IMR-90 (cell line): ENCODE measurements around the gene KLK6. TPM values are rescaled to one million over a fixed set of nuclear protein-coding genes. Genes with fewer than 3 reads are reported as not detected.

Experiments used
- ATAC-seq: fragments of 200-7000 bp; cut with Tn5 transposase; 2 replicates; pipeline ENCODE4 v1.9.1; 2020; ENCODE audit warnings: low read depth, mild to moderate bottlenecking, moderate library complexity
- BruUV-seq: library from RNA; stranded (reverse); fragments of 400-500 nt; replicated peaks from 2 replicates; lab custom pipeline; 2021; lab: Mats Ljungman, UMichigan
- CTCF ChIA-PET: fragments of 300-600 bp; formaldehyde crosslinking; extraction: SDS; loops from one replicate; lab custom pipeline; 2021; ENCODE audit warnings: antibody characterized with exemption; lab: Yijun Ruan, JAX
- POLR2A ChIA-PET: fragments of 300-600 bp; sonication (Branson Sonifier 250); formaldehyde crosslinking; loops from one replicate; lab custom pipeline; 2022; ENCODE audit warnings: antibody characterized with exemption; ENCODE audit not compliant: unreplicated experiment; lab: Charles Lee
- DNase-seq: peaks from one replicate; pipeline ENCODE4 v3.0.0; 2013
- H2AFZ ChIP-seq: replicated peaks from 2 replicates; pipeline ENCODE3; 2013; ENCODE audit warnings: low read length, mild to moderate bottlenecking; ENCODE audit not compliant: poor library complexity
- H2AK5ac ChIP-seq: 2 replicates; pipeline ENCODE4 v1.6.1; 2013; ENCODE audit warnings: low read depth, low read length, inconsistent platforms
- H2AK9ac ChIP-seq: replicated peaks from 2 replicates; pipeline ENCODE3; 2013; ENCODE audit warnings: mild to moderate bottlenecking, low read depth, low read length, moderate library complexity; ENCODE audit not compliant: poor library complexity
- H2BK120ac ChIP-seq: 2 replicates; pipeline ENCODE4 v1.6.1; 2013; ENCODE audit warnings: low read depth, low read length, inconsistent platforms
- H2BK15ac ChIP-seq: 3 replicates; pipeline ENCODE4 v1.6.1; 2013; ENCODE audit warnings: low read depth, low read length, inconsistent platforms
- H2BK20ac ChIP-seq: 2 replicates; pipeline ENCODE4 v1.6.1; 2013; ENCODE audit warnings: low read depth, mild to moderate bottlenecking, inconsistent platforms, low read length, moderate library complexity
- H2BK5ac ChIP-seq: 2 replicates; pipeline ENCODE4 v1.6.1; 2013; ENCODE audit warnings: mild to moderate bottlenecking, low read depth, low read length, inconsistent platforms; ENCODE audit not compliant: poor library complexity, severe bottlenecking
- H3K14ac ChIP-seq: replicated peaks from 2 replicates; pipeline ENCODE4 v1.6.1; 2013; ENCODE audit warnings: low read depth, low read length, inconsistent platforms
- H3K18ac ChIP-seq: 2 replicates; pipeline ENCODE4 v1.6.1; 2013; ENCODE audit warnings: low read depth, low read length, control low read depth
- H3K23ac ChIP-seq: 2 replicates; pipeline ENCODE4 v1.6.1; 2013; ENCODE audit warnings: low read depth, low read length, inconsistent platforms
- H3K27ac ChIP-seq: 2 replicates; pipeline ENCODE4 v1.5.1; 2013; ENCODE audit warnings: mild to moderate bottlenecking, control low read depth, low read length; ENCODE audit not compliant: insufficient read depth
- H3K27me3 ChIP-seq: 2 replicates; pipeline ENCODE4 v1.6.1; 2013; ENCODE audit warnings: low read length; ENCODE audit not compliant: control insufficient read depth, insufficient read depth
- H3K36me3 ChIP-seq: 2 replicates; pipeline ENCODE4 v1.6.1; 2013; ENCODE audit warnings: low read length, mixed read lengths; ENCODE audit not compliant: control insufficient read depth, insufficient read depth
- H3K4ac ChIP-seq: 2 replicates; pipeline ENCODE4 v1.6.1; 2013; ENCODE audit warnings: low read depth, low read length, inconsistent platforms
- H3K4me1 ChIP-seq: 2 replicates; pipeline ENCODE4 v1.6.1; 2013; ENCODE audit warnings: low read length, mixed read lengths; ENCODE audit not compliant: control insufficient read depth, insufficient read depth
- H3K4me2 ChIP-seq: 2 replicates; pipeline ENCODE4 v1.6.1; 2013; ENCODE audit warnings: low read depth, mild to moderate bottlenecking, control low read depth, low read length, moderate library complexity
- H3K4me3 ChIP-seq: 2 replicates; pipeline ENCODE4 v1.5.1; 2013; ENCODE audit warnings: low read depth, mild to moderate bottlenecking, control low read depth, low read length, moderate library complexity; ENCODE audit not compliant: insufficient read depth
- H3K56ac ChIP-seq: 2 replicates; pipeline ENCODE4 v1.6.1; 2013; ENCODE audit warnings: low read length, inconsistent platforms; ENCODE audit not compliant: insufficient read depth; ENCODE audit errors: extremely low read depth
- H3K79me1 ChIP-seq, 2 experiments: 2 replicates each; pipeline ENCODE4 v1.6.1; 2013; ENCODE audit warnings: low read length in 2 of 2, inconsistent platforms in 1 of 2, low read depth in 1 of 2
- H3K9ac ChIP-seq: 2 replicates; pipeline ENCODE4 v1.6.1; 2013; ENCODE audit warnings: low read depth, low read length, control low read depth
- H3K9me1 ChIP-seq: 2 replicates; pipeline ENCODE4 v1.6.1; 2013; ENCODE audit warnings: low read length, inconsistent platforms; ENCODE audit not compliant: insufficient read depth
- H3K9me3 ChIP-seq: 2 replicates; pipeline ENCODE4 v1.6.1; 2013; ENCODE audit warnings: low read length; ENCODE audit not compliant: control insufficient read depth, insufficient read depth
- H4K20me1 ChIP-seq: 2 replicates; pipeline ENCODE4 v1.6.1; 2013; ENCODE audit warnings: low read length, inconsistent platforms; ENCODE audit not compliant: insufficient read depth
- H4K5ac ChIP-seq: 2 replicates; pipeline ENCODE4 v1.6.1; 2013; ENCODE audit warnings: mild to moderate bottlenecking, low read depth, low read length, control low read depth
- H4K8ac ChIP-seq, 2 experiments: 2 replicates each; pipeline ENCODE4 v1.6.1; 2013; ENCODE audit warnings: low read depth in 2 of 2, low read length in 2 of 2, control low read depth in 1 of 2, inconsistent platforms in 1 of 2
- H4K91ac ChIP-seq: 2 replicates; pipeline ENCODE4 v1.6.1; 2013; ENCODE audit warnings: low read depth, low read length, inconsistent platforms; ENCODE audit not compliant: insufficient read depth
- MAZ ChIP-seq: IDR thresholded peaks from 2 replicates; pipeline ENCODE4 v1.6.1; 2012; ENCODE audit warnings: low read depth, mild to moderate bottlenecking, low read length, improper control_type of control experiment, moderate library complexity, borderline replicate concordance
- WGBS, 2 experiments: methylation state at CpG; one replicate each; pipeline versions ENCODE4 v1.1.5 to v1.1.7; 2013; ENCODE audit warnings: missing lambda C conversion rate in 2 of 2; ENCODE audit not compliant: insufficient read length in 1 of 2; ENCODE audit errors: extremely low coverage in 2 of 2; 5-methylcytosine and 5-hydroxymethylcytosine counted together
- dilution Hi-C: fragments of 300-500 bp; cut with HindIII; formaldehyde crosslinking; loops from one replicate; pipeline ENCODE4 v1.14.3; 2018; ENCODE audit warnings: low sequenced_read_pairs; ENCODE audit not compliant: unreplicated experiment
- in situ Hi-C: fragments of 300-500 bp; cut with MboI; formaldehyde crosslinking; loops from 3 replicates; pipeline ENCODE4 v1.14.3; 2019; ENCODE audit warnings: low sequenced_read_pairs, inconsistent platforms, mixed read lengths
- intact Hi-C: fragments of 100-400 bp; cut with micrococcal nuclease; formaldehyde crosslinking; loops from 2 replicates; pipeline ENCODE4 v1.10.0; 2022
- polyA plus RNA-seq, 3 experiments: library from polyadenylated mRNA; depleted of rRNA; stranded (reverse); fragments of >200 nt; gene quantifications; 2 replicates each; pipeline ENCODE4 v1.2.3, GENCODE V29; 2012; ENCODE audit warnings: low replicate concordance in 1 of 3
- total RNA-seq: library from RNA; depleted of rRNA; stranded (reverse); fragments of >200 nt; gene quantifications from 2 replicates; pipeline ENCODE4 v1.2.3, GENCODE V29; 2012

KLK6 gene
- total and polyA plus RNA-seq, 2 of the 4 experiments (the other 2 are of a cell fraction): not detected

DNA sequence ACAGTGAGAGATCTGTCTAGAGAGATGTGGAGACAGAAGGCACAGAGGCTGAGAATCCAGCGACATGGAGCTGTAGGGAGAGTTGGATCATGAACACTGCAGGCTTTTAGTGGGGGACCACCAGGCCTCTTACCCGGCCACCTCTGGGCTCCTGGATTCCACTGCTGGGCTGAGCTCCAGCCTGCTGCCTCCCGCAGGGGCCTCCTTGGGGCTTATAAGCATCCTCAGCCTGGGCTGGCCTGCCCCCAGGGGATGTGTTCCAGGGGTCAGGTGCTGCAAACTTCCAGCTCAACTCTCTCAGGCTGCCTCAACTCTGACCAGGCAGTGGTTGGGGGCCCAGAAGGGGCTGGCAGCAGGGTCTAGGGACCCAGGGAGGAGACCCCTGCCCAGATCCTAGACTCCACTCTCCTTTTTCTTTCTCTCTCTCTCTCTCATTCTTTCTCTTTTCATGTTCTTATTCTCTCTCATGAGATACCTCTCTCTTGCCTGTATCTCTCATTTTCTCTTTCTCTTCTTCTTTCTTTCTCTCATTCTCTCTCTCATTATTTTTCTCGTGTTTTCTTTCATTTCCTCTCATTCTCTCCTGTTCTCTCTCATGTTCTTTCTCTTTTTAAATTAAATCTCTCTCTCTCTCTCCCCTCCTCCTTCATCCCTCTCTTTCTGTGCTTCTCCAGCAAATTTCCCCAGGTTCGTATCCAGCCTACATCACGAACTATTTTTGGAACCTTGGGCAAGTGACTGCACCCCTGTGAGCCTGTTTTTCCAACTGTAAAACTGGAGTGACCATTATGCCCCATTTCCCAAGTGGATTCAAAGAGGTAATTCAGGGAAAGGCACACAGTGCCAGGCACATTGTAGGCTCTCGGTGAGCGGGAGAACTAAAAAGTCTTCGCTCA is 57.9 kb downstream of the KLK6 start, which contains the start of gene KLK4:
TSS of gene KLK4 (minus strand) at position 190 of the 896 bp plus-strand sequence. CDS start 657 bp downstream, outside the sequence.
- intact Hi-C loops: no loop called here
- Histone ChIP-seq H2BK20ac (no peak within 1 kb of the TSS), H3K36me3 (no peaks in the 10 kb centered on the region), H4K5ac (no peak within 1 kb of the TSS), H2AK5ac (no peak within 1 kb of the TSS), H2AK9ac (no peak within 1 kb of the TSS), H3K18ac (no peak within 1 kb of the TSS), H3K27ac (no peak within 1 kb of the TSS), H2BK120ac (no peak within 1 kb of the TSS), H2AFZ (peak within 1 kb of the TSS; percentile 39), H3K9me3 (no peaks in the 10 kb centered on the region), H3K4me3 (no peak within 1 kb of the TSS), H3K27me3 (peaks cover 11% of the 10 kb centered on the region), H2BK5ac (no peak within 1 kb of the TSS), H3K9me1 (no peaks in the 10 kb centered on the region), H3K23ac (no peak within 1 kb of the TSS), H2BK15ac (no peak within 1 kb of the TSS), H4K8ac (no peak within 1 kb of the TSS), H4K20me1 (no peaks in the 10 kb centered on the region), H3K79me1 (no peaks in the 10 kb centered on the region), H3K14ac (no peak within 1 kb of the TSS), H4K91ac (no peak within 1 kb of the TSS), H3K4ac (no peak within 1 kb of the TSS), H3K4me1 (no peaks in the 10 kb centered on the region), H3K9ac (no peak within 1 kb of the TSS), H3K56ac (no peak within 1 kb of the TSS), H3K4me2 (no peak within 1 kb of the TSS)
- DNase-seq (no peak), ATAC-seq (no peak)
- WGBS, 2 experiments: 66% methylated on average over 5 of the region's 9 CpGs; no CpG with 5 or more reads in 1 of the 2 experiments
- ChIA-PET CTCF (interaction anchor here (1.2 to 1.3 kb wide), 2 partner anchors 10 kb away, joined by 3 read pairs; no protein-coding TSS in a partner anchor), POLR2A (no interaction called here)
- in situ Hi-C loops: no loop called here
- dilution Hi-C loops: no loop called here
- no peak for TF ChIP-seq MAZ
- no TSS peak for BruUV-seq
